PFSK-1 (cell line): ENCODE data around the gene NR1I2.

ENCODE experiments used
- FOXP2 ChIP-seq: optimal IDR thresholded peaks from 2 replicates; pipeline ENCODE3; 2011; ENCODE audit warnings: borderline replicate concordance, control low read depth, inconsistent platforms; ENCODE audit not compliant: insufficient read depth; ENCODE audit errors: extremely low read length, extremely low read depth
- POLR2AphosphoS5 ChIP-seq: IDR thresholded peaks from 2 replicates; pipeline ENCODE4 v1.6.1; 2012; ENCODE audit warnings: low read depth, mild to moderate bottlenecking, control low read depth, low read length, moderate library complexity
- SIN3A ChIP-seq: IDR thresholded peaks from 2 replicates; pipeline ENCODE4 v1.6.1; 2012; ENCODE audit warnings: mild to moderate bottlenecking, low read length, moderate library complexity, borderline replicate concordance; ENCODE audit not compliant: insufficient read depth
- TAF1 ChIP-seq: IDR thresholded peaks from 2 replicates; pipeline ENCODE4 v1.6.1; 2012; ENCODE audit warnings: low read length, control low read depth, borderline replicate concordance; ENCODE audit not compliant: insufficient read depth
- TF ChIP-seq, protein P1 (sequence below), 2 experiments: IDR thresholded peaks; 2 replicates each; pipeline versions ENCODE4 v1.6.1 to v1.8.0; 2011 to 2012; ENCODE audit warnings: low read depth in 2 of 2, low read length in 2 of 2, control low read depth in 1 of 2, inconsistent platforms in 1 of 2, mild to moderate bottlenecking in 1 of 2, moderate library complexity in 1 of 2; ENCODE audit not compliant: insufficient read depth in 1 of 2

Gene NR1I2

DNA sequence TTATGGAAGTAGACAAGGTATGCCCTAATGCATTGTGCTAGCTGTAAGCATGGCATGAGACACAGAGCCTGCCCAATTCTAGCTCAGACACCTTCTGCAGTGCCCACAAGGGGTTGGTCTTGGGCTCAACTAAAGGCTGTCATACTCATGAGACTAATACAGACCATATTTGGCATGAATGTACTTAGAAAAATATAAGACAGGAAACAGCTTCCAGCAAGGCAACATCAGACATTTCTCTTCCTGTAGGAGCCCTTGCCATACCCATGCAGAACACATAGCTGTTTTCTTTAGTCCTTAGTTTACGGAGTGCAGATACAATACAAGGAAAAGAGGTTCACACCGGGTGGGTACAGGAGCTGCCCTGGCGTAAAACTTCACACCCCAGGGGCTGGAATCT is 30.5 kb upstream of the NR1I2 start:
- TF ChIP-seq TAF1, result no peak
- no peak for TF ChIP-seq FOXP2
- TF ChIP-seq SIN3A, result no peak
- TF ChIP-seq, protein P1, sequence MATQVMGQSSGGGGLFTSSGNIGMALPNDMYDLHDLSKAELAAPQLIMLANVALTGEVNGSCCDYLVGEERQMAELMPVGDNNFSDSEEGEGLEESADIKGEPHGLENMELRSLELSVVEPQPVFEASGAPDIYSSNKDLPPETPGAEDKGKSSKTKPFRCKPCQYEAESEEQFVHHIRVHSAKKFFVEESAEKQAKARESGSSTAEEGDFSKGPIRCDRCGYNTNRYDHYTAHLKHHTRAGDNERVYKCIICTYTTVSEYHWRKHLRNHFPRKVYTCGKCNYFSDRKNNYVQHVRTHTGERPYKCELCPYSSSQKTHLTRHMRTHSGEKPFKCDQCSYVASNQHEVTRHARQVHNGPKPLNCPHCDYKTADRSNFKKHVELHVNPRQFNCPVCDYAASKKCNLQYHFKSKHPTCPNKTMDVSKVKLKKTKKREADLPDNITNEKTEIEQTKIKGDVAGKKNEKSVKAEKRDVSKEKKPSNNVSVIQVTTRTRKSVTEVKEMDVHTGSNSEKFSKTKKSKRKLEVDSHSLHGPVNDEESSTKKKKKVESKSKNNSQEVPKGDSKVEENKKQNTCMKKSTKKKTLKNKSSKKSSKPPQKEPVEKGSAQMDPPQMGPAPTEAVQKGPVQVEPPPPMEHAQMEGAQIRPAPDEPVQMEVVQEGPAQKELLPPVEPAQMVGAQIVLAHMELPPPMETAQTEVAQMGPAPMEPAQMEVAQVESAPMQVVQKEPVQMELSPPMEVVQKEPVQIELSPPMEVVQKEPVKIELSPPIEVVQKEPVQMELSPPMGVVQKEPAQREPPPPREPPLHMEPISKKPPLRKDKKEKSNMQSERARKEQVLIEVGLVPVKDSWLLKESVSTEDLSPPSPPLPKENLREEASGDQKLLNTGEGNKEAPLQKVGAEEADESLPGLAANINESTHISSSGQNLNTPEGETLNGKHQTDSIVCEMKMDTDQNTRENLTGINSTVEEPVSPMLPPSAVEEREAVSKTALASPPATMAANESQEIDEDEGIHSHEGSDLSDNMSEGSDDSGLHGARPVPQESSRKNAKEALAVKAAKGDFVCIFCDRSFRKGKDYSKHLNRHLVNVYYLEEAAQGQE (IDR thresholded peaks at IDR 0.05; ENCODE audit: insufficient read depth in 1 of 2, low read depth in 2 of 2, low read length in 2 of 2), result no peak
- TF ChIP-seq POLR2AphosphoS5, result no peak

DNA sequence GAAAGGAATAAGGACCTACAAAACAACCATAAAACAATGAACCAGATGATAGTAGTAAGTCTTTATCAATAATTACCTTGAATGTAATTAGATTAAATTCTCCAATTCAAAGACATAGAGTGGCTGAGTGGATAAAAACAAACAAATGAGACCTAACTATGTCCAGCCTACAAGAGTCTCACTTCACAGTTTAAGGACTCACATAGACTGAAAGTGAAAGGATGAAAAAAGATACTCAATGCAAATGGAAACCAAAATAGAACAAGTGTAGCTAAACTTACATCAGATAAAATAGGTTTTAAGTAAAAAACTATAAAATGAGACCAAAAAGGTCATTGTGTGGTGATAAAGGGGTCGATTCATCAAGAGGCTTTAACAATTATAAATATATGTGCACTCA is 21.9 kb upstream of the NR1I2 start:
- TF ChIP-seq SIN3A (no peak), TAF1 (no peak), POLR2AphosphoS5 (no peak), FOXP2 (no peak)
- TF ChIP-seq, protein P1 (IDR thresholded peaks at IDR 0.05; ENCODE audit: insufficient read depth in 1 of 2, low read depth in 2 of 2, low read length in 2 of 2), result no peak

DNA sequence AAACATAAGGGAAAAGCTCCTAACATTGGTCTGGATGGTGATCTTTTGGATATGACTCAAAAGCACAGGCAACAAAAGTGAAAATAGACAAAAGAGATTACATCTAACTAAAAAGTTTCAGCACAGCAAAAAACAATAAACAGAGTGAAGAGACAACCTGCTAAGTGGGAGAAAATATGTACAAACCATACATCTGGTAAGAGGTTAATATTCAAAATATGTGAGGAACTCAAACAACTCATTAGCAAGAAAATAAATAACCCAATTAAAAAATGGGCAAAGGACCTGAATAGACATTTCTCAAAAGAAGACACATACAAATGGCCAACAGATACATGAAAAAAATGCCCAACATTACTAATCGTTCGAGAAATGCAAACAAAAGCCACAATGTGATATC is 19.0 kb upstream of the NR1I2 start:
- TF ChIP-seq FOXP2, result no peak
- TF ChIP-seq, protein P1 (IDR thresholded peaks at IDR 0.05; ENCODE audit: insufficient read depth in 1 of 2, low read depth in 2 of 2, low read length in 2 of 2), result no peak
- no peak for TF ChIP-seq SIN3A
- TF ChIP-seq TAF1, result no peak
- TF ChIP-seq POLR2AphosphoS5, result no peak

DNA sequence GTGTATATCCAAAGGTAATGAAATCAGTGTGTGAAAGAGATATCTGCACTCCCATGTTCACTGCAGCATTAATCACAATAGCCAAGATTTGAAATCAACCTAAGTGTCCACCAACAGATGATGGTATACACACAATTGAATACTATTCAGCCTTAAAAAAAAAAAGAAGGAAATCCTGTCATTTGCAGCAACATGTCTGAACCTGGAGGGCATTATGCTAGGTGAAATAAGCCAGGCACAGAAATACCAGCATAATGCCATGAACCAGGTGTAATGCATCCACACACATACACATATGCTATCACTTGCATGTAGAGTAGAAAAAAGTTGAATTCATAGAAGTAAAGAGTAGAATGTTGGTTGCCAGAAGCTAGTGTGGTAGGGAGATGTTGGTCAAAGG is 18.4 kb upstream of the NR1I2 start:
- no peak for TF ChIP-seq SIN3A
- TF ChIP-seq, protein P1 (IDR thresholded peaks at IDR 0.05; ENCODE audit: insufficient read depth in 1 of 2, low read depth in 2 of 2, low read length in 2 of 2), result no peak
- TF ChIP-seq TAF1, result no peak
- TF ChIP-seq FOXP2, result no peak
- TF ChIP-seq POLR2AphosphoS5, result no peak

DNA sequence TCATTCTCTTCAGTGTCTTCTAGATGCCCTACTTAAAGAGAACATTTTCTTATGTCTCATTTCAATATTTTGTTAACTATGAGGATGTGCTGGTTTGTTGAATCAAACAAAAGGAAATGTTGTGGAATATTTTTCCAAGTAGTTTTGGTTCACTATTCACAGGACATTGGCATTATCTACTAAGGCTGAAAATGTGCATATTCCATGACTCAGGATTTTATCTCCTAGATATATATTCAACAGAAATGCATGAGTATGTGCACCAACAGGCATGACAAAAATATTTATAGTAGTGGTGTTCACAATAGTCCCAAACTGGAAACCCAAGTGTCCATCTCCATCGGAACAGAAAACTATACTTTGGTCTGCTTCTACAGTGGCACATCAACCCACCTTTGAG is 16.7 kb upstream of the NR1I2 start:
- TF ChIP-seq POLR2AphosphoS5 (no peak), FOXP2 (no peak), TAF1 (no peak), SIN3A (no peak)
- TF ChIP-seq, protein P1 (IDR thresholded peaks at IDR 0.05; ENCODE audit: insufficient read depth in 1 of 2, low read depth in 2 of 2, low read length in 2 of 2), result no peak
